ENCODE data around the gene INSRR.

The INSRR gene

DNA sequence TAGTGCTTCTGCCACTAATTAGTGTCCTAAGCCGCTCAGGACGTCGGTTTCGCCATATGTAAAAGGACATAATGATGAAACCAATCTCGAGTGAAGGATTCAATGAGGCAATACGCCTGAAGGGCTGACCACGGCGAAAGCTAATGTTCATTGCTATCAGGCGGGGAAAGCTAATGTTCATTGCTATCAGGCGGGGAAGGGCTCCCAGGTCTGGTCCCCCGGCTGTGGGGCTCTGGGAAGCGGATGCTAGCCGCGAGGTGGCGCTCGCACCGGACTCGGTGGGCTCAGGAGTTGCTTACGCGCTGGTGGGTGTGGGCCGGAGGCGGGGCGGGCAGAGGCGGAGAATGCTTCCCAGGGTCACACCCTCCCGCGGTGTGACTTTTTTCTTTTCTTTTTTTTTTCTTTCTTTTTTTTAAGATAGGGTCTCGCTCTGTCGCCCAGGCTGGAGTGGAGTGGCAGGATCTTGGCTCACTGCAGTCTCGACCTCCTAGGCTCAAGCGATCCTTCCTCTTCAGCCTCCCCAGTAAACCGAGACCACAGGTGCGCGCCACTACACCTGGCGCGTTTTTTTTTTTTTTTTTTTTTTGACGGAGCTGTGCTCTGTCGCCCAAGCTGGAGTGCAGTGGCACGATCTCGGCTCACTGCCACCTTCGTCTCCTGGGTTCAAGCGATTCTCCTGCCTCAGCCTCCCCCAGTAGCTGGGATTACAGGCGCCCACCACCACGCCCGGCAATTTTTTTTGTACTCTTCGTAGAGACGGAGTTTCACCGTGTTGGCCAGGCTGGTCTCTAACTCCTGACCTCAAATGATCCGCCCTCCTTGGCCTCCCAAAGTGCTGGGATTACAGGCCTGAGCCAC is 33.5 kb upstream of the INSRR start:
- DNase-seq (ENCODE audit: insufficient read length): peak; percentile 79
- no peak for TF ChIP-seq POLR2AphosphoS5 (IDR thresholded peaks at IDR 0.05; ENCODE audit: low read depth, low read length)
- no peak for TF ChIP-seq TAF1 (IDR thresholded peaks at IDR 0.05; ENCODE audit: borderline replicate concordance, low read depth, low read length)
- TF ChIP-seq POLR2A (IDR thresholded peaks at IDR 0.05; ENCODE audit: low read depth, low read length): no peak
- no peak for FAIRE-seq

DNA sequence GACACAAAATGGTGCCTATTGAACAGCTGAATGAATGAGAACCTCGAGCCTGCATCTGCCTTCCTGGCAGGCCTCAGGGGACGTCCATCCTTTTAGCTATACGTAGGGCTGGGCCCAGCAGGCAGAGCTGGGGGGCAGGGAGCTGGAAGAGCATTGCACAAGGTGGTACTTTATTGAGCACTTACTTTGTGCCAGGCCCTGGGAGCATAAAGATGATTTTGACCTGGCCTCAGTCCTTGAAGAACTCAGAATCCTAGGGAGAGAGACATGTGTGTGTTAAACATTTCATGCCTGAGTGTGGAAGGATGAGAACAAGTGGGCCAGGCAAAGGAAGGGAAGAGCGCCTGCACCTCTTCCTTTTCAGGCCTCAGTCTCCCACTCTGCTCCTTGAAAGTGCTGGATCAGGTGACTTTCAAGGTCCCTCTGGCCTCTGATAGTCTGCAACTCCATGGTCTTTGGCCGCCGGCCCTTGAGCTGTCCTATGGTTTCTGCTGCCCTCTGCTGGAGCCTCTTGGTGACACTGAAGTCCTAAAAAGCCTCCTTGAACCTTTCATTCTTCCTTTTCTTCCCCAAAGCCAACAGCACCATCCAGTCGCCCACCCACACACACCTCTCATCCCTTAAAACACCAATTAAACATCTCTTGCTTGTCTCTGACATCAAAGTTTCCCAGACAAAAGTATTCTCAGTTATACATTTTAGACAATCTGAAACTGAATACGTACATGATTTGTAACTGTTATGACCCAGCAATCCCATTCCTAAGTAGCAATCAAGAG is 31.1 kb upstream of the INSRR start:
- FAIRE-seq (peak; percentile 46), DNase-seq (ENCODE audit: insufficient read length) (peak; percentile 60)
- TF ChIP-seq TAF1 (IDR thresholded peaks at IDR 0.05; ENCODE audit: borderline replicate concordance, low read depth, low read length): no peak
- TF ChIP-seq POLR2A (IDR thresholded peaks at IDR 0.05; ENCODE audit: low read depth, low read length): no peak
- TF ChIP-seq POLR2AphosphoS5 (IDR thresholded peaks at IDR 0.05; ENCODE audit: low read depth, low read length): no peak

DNA sequence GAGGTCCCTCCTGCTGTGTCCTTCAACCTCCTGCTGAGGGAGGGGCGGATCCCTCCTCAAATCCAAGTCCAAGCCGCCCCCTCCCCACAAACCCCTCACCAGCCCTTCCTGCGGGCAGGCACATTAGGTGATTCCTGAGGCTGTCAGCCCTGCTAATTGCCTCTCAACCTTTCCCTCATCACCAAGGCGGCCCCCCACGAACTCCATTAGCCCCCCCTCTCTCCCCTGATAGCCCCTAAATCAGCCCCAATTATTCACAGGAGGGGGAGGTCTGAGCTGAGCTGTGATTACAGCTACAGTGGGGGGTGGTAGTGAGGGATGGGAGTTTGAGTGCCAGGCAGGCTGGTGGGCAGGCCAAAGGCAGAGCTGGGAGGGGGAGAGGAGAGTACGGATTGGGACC is 28.8 kb upstream of the INSRR start:
- no peak for FAIRE-seq
- TF ChIP-seq POLR2A (IDR thresholded peaks at IDR 0.05; ENCODE audit: low read depth, low read length) (no peak), POLR2AphosphoS5 (IDR thresholded peaks at IDR 0.05; ENCODE audit: low read depth, low read length) (no peak), TAF1 (IDR thresholded peaks at IDR 0.05; ENCODE audit: borderline replicate concordance, low read depth, low read length) (no peak)
- no peak for DNase-seq (ENCODE audit: insufficient read length)

DNA sequence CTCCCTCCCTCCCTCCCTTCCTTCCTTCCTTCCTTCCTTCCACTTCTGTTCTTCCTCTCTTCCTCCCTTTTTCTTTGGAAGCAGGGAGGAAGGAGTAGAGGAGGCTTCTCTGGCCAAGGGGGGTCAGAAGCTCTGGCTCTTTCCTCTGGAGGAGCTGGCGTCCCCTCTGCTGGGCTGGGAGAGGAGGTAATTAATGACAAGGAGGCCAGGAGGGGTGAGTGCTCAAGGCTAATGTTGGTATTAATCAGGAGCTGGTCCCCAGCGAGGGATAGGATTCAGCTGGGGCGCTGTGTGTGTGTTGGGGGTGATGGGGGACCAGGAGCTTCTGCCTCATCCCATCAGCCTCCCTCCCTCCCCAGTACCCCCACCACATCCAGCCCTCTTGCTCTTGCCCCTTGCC is 28.4 kb upstream of the INSRR start:
- FAIRE-seq: no peak
- DNase-seq (ENCODE audit: insufficient read length): no peak
- TF ChIP-seq TAF1 (IDR thresholded peaks at IDR 0.05; ENCODE audit: borderline replicate concordance, low read depth, low read length): no peak
- no peak for TF ChIP-seq POLR2A (IDR thresholded peaks at IDR 0.05; ENCODE audit: low read depth, low read length)
- TF ChIP-seq POLR2AphosphoS5 (IDR thresholded peaks at IDR 0.05; ENCODE audit: low read depth, low read length): no peak

DNA sequence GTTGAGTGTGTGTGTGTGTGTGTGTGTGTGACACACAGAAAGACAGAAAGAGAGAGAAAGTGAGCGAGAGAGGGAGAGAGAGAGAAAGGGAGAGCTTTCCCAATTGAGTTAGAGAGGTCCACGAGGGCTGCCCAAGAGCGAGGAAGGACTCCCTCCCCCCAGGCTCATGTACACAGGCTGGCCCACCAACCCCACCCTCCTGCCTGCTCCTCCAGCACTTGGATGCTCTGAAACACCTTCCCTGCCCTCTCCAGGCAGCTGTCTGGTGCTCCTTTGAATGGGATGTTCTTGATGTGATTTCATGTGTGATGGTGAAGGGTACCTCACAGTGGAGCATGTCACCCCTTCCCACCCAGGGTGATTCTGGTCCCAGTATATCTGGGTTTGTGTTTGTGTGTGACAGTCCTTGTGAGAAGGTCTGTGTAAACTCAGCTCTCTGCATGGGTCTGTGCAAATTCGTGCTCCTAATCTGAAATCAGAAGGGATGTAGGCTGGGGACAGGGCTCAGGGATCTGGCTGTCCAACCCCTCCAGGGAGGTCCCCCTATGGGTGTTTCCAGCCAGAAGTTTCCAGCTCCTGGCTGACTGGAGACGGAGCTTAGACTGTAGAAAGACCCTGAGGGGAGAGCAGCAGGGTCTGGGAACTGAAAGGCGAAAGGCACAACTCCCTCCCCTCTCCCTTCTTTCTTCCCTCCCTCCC is 27.8 kb upstream of the INSRR start:
- FAIRE-seq (no peak), DNase-seq (ENCODE audit: insufficient read length) (no peak)
- TF ChIP-seq TAF1 (IDR thresholded peaks at IDR 0.05; ENCODE audit: borderline replicate concordance, low read depth, low read length): no peak
- TF ChIP-seq POLR2A (IDR thresholded peaks at IDR 0.05; ENCODE audit: low read depth, low read length): no peak
- TF ChIP-seq POLR2AphosphoS5 (IDR thresholded peaks at IDR 0.05; ENCODE audit: low read depth, low read length): no peak

DNA sequence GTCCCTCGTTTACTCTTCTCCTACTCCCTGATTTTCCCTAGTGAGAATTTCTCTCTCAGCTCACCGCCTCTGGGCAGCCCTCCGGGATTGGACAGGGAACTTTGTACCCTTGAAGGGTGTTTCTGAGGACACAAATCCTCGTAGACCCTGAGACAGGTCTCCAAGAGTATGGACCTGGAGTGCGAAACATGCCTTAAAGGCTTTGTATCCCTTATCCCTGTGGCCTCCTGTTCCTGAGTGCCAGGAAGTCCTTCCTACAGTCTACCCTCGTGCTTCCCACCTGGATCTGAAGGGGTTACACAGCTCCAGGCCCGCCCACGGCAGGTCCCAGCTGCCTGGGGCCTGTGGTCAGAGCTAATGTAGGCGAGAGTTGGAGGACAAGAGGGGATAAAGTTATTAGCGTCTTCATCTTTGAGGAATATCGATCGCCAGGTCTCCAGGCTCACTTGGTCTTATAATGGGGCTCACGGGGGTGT is 27.0 kb upstream of the INSRR start:
- FAIRE-seq: no peak

DNA sequence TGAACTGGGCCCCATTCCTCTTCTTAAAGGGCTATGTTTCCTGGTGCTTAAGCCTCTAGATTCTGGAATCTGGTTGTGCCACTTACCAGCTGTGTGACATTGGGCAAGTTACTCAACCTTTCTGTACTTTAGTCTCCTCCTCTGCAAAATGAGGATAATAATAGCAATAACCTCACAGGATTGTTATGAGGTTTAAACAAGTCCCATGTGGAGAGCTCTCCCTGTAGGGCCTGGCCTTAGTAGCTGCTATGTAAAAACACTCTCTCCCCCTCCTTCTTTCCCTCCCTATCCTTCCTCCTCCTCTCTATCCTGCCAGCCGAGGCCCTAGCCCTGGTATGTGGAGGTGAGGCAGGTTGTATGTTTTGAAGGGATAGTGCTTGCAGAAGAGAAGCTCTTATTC is 26.4 kb upstream of the INSRR start:
- no peak for TF ChIP-seq POLR2AphosphoS5 (IDR thresholded peaks at IDR 0.05; ENCODE audit: low read depth, low read length)
- TF ChIP-seq TAF1 (IDR thresholded peaks at IDR 0.05; ENCODE audit: borderline replicate concordance, low read depth, low read length): no peak
- TF ChIP-seq POLR2A (IDR thresholded peaks at IDR 0.05; ENCODE audit: low read depth, low read length): no peak
- DNase-seq (ENCODE audit: insufficient read length): no peak
- FAIRE-seq: no peak

More for the DNA sequence above, 27.0 kb upstream of the INSRR start:
- DNase-seq (ENCODE audit: insufficient read length): no peak
- no peak for TF ChIP-seq POLR2A (IDR thresholded peaks at IDR 0.05; ENCODE audit: low read depth, low read length)
- no peak for TF ChIP-seq TAF1 (IDR thresholded peaks at IDR 0.05; ENCODE audit: borderline replicate concordance, low read depth, low read length)
- TF ChIP-seq POLR2AphosphoS5 (IDR thresholded peaks at IDR 0.05; ENCODE audit: low read depth, low read length): no peak

DNA sequence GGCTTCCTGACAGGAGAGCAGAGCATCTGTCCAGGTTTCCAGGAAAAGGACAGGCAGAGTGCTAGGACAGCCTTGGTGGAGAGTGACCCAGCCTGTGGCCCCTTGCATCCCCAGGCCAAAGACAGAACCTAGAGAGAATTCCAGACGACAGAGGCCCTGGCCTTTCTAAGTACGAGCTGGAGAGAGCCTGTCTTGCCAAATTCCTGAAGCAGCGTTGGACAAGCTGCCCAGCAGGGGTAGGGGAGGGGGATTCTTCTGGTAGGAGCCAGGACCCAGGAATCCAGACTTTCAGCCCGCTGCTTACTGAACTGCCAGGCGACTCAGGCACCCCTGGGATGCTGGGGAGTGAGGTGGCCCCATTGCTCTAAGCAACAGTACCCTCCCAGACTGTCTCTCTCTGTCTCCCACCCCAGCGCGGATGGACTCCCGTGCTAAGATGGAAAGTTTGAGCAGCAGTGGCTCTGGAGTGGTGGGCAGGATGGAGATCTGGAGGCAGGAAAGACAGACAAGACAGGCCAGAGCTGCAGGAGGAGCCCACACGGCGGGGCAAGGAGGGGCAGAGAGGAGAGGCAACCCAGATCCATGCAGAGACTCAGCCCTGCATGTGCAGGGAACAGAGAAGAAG is 25.8 kb upstream of the INSRR start:
- TF ChIP-seq TAF1 (IDR thresholded peaks at IDR 0.05; ENCODE audit: borderline replicate concordance, low read depth, low read length) (no peak), POLR2AphosphoS5 (IDR thresholded peaks at IDR 0.05; ENCODE audit: low read depth, low read length) (no peak)
- FAIRE-seq (no peak), DNase-seq (ENCODE audit: insufficient read length) (no peak)

DNA sequence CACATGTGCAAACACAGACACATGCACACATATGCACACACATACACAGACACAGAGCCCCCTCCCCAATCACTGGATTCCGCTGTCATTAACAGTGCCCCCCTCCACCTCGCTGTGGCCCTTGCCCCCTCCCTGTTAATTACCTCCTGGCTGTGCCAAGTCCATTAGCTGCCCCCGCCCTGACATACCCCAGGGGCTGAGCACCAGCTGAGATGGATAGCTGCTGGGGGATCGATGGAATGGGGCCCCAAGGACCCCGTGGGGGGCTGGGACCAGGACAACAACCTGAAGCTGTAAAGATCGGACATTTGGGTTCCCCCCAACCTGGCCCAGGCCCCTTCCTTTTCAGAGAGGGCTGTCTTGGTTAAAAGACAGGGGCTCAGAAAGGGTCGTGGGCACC is 25.0 kb upstream of the INSRR start:
- DNase-seq (ENCODE audit: insufficient read length) (no peak), FAIRE-seq (no peak)
- TF ChIP-seq POLR2AphosphoS5 (IDR thresholded peaks at IDR 0.05; ENCODE audit: low read depth, low read length): no peak
- no peak for TF ChIP-seq POLR2A (IDR thresholded peaks at IDR 0.05; ENCODE audit: low read depth, low read length)
- no peak for TF ChIP-seq TAF1 (IDR thresholded peaks at IDR 0.05; ENCODE audit: borderline replicate concordance, low read depth, low read length)

DNA sequence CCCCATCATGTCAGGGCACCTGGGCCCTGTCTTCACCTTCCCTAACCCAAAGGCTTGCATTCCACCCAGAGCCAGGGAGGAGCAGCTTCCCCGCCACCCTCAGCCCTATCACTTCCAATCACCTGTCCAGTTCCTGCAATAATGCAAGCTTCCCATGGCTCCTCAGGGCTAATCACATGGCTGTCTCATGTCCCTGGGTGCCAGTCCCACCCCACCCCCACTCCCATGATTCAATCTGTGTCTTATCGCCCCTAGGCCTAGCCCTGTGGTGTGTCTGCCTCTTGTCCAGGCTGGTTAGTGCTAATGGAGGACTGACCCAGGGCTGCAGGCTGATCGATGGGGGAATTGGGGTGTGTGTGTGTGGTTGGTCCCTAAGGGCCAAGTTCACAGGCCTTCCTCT is 23.6 kb upstream of the INSRR start:
- FAIRE-seq (no peak), DNase-seq (ENCODE audit: insufficient read length) (no peak)
- TF ChIP-seq POLR2AphosphoS5 (IDR thresholded peaks at IDR 0.05; ENCODE audit: low read depth, low read length): no peak
- TF ChIP-seq TAF1 (IDR thresholded peaks at IDR 0.05; ENCODE audit: borderline replicate concordance, low read depth, low read length): no peak
- no peak for TF ChIP-seq POLR2A (IDR thresholded peaks at IDR 0.05; ENCODE audit: low read depth, low read length)

DNA sequence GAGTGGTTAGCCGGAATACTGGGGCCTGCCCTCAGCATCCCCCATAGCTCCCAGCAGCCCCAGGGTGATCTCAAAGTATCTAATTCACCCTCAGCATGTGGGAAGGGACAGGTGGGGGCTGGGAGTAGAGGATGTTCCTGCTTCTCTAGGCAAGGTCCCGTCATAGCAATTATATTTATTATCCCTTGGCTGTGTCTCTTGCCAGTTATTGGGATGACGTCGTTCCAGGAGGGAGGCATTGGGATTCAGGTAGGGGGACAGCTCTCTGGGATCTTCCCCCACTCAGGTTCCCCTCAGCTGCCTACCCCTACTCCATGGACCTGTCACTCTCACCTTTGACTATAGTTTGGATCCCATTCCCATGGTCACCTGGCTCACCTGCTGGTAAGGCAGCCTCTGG is 22.7 kb upstream of the INSRR start:
- no peak for DNase-seq (ENCODE audit: insufficient read length)
- no peak for FAIRE-seq
- no peak for TF ChIP-seq POLR2A (IDR thresholded peaks at IDR 0.05; ENCODE audit: low read depth, low read length)
- TF ChIP-seq POLR2AphosphoS5 (IDR thresholded peaks at IDR 0.05; ENCODE audit: low read depth, low read length): no peak
- TF ChIP-seq TAF1 (IDR thresholded peaks at IDR 0.05; ENCODE audit: borderline replicate concordance, low read depth, low read length): no peak
